Heart left ventricle (tissue), 13 donors: Measurements from ENCODE around the gene LAMC1.

Source experiments
- POLR2A ChIP-seq, 2 donors: fragments of 450-650 bp; IDR thresholded peaks; one replicate each; pipeline ENCODE4 v1.6.1; 2017; ENCODE audit warnings: antibody characterized with exemption in 2 of 2, mild to moderate bottlenecking in 2 of 2, moderate library complexity in 2 of 2
- TF ChIP-seq, protein P1 (sequence below), 12 donors: fragments of 200-600 bp; sonication (generic) in 4 of 12; IDR thresholded peaks; one replicate each; pipeline versions ENCODE4 v1.5.0 to v1.8.0; 2018 to 2022; ENCODE audit warnings: antibody characterized with exemption in 12 of 12, mild to moderate bottlenecking in 5 of 12
- donor health status: ischemic (EF 13 %, LVEDD 7.1; RV severe dilation, severe dysfunction).
- donor health status: DM: no; HTN: yes; CAD: no.
- donor health status: DM: no; HTN: no; CAD: no.
- donor health status: ischemic (EF 25% LVEDD 6.9; RV normal size, moderate dysfunction).
- donor health status: ischemic (EF 25% LVEDD 5.7; RV mildly dilated, moderate dysfunction).
- donor health status: ischemic (EF 35%, LVEDD 5.7; RV mildly dilated, moderate dysfunction).
- donor health status: nonischemic (EF 11% LVEDD 7.7; RV severe dilation, severe dysfunction).
- donor health status: DM: yes; HTN: yes; CAD: no.
- donor health status: PGD.
- donor health status: ischemic (EF 29% LVEDD 5.4; RV normal size, mild dysfunction).
- donor health status: nonischemic (EF 23%, LVEDD 6.1; RV moderate dilation, normal function).

DNA sequence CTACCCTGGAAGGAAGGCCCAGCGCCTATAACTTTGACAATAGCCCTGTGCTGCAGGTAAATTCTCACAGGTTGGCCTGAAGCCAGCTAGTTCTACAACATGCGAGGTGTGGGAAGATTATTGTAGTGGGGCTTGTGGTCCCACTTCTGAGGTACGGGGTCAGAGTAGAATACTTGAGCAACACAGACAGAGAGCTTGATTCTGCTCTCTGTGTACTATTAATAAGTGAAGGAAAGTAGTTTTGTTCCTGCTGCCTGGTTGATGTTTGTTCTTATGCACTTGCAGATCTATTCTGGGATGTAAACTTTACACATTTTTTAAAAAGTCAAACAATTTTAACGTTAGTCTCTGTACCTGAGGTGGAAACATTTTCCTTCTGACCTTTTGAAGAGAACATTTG lies 80.4 kb downstream of the LAMC1 start:
- TF ChIP-seq, protein P1, sequence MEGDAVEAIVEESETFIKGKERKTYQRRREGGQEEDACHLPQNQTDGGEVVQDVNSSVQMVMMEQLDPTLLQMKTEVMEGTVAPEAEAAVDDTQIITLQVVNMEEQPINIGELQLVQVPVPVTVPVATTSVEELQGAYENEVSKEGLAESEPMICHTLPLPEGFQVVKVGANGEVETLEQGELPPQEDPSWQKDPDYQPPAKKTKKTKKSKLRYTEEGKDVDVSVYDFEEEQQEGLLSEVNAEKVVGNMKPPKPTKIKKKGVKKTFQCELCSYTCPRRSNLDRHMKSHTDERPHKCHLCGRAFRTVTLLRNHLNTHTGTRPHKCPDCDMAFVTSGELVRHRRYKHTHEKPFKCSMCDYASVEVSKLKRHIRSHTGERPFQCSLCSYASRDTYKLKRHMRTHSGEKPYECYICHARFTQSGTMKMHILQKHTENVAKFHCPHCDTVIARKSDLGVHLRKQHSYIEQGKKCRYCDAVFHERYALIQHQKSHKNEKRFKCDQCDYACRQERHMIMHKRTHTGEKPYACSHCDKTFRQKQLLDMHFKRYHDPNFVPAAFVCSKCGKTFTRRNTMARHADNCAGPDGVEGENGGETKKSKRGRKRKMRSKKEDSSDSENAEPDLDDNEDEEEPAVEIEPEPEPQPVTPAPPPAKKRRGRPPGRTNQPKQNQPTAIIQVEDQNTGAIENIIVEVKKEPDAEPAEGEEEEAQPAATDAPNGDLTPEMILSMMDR (IDR thresholded peaks at IDR 0.05), result no peak
- no peak for TF ChIP-seq POLR2A (IDR thresholded peaks at IDR 0.05)
